Upper lobe of left lung (tissue), 6 donors: Measurements from ENCODE around the gene FZD2. TPM values are rescaled to one million over a fixed set of nuclear protein-coding genes. Genes with fewer than 3 reads are reported as not detected.
A peak's percentile ranks its signal among the peaks of the same experiment; 100 is the strongest.
"Not testable (repeated sequence)": the region's sequence is repeated elsewhere in the genome, so short reads cannot be mapped to it uniquely, and the experiment has no call there.

ENCODE experiments used
- ATAC-seq, 2 donors: fragments of 200-7000 bp; cut with Tn5 transposase; one replicate each; pipeline ENCODE4 v1.9.1; 2022; ENCODE audit warnings: mild to moderate bottlenecking in 2 of 2, moderate library complexity in 2 of 2; ENCODE audit not compliant: low FRiP score in 2 of 2
- DNase-seq, 2 donors: peaks; one replicate each; pipeline ENCODE4 v3.0.0-alpha.2; 2019 to 2020
- H3K27ac ChIP-seq, 4 donors: fragments of 200-600 bp; sonication (generic); one replicate each; pipeline ENCODE4 v1.5.1; 2016 to 2019
- H3K27me3 ChIP-seq, 4 donors: fragments of 200-600 bp; sonication (generic); one replicate each; pipeline ENCODE4 v1.5.1; 2017 to 2019
- H3K36me3 ChIP-seq, 4 donors: fragments of 200-600 bp; sonication (generic); one replicate each; pipeline ENCODE4 v1.5.1; 2016 to 2019
- H3K4me1 ChIP-seq, 4 donors: fragments of 200-600 bp; sonication (generic); one replicate each; pipeline ENCODE4 v1.5.1; 2018 to 2019
- H3K4me3 ChIP-seq, 4 donors: fragments of 200-600 bp; sonication (generic); one replicate each; pipeline ENCODE4 v1.5.1; 2017 to 2019; ENCODE audit warnings: mild to moderate bottlenecking in 2 of 4, moderate library complexity in 1 of 4
- H3K9me3 ChIP-seq, 4 donors: fragments of 200-600 bp; sonication (generic); one replicate each; pipeline ENCODE4 v1.5.1; 2018 to 2019
- CTCF ChIP-seq, 6 experiments: fragments of 450-650 bp in 4 of 6; fragments of 200-600 bp in 2 of 6; sonication (generic) in 2 of 6; IDR thresholded peaks; one replicate each; pipeline ENCODE4 v1.5.1; 2016 to 2019; ENCODE audit warnings: antibody characterized with exemption in 6 of 6
- EP300 ChIP-seq, 4 donors: sonication (generic); formaldehyde crosslinking; IDR thresholded peaks; one replicate each; pipeline ENCODE4 v1.5.1; 2017; ENCODE audit warnings: antibody characterized with exemption in 4 of 4, control low read depth in 2 of 4
- POLR2A ChIP-seq, 4 donors: fragments of 450-650 bp; IDR thresholded peaks; one replicate each; pipeline ENCODE4 v1.5.1; 2016 to 2017; ENCODE audit warnings: antibody characterized with exemption in 4 of 4, mild to moderate bottlenecking in 2 of 4
- POLR2AphosphoS5 ChIP-seq, 2 donors: sonication (generic); formaldehyde crosslinking; IDR thresholded peaks; one replicate each; pipeline ENCODE4 v1.5.1; 2017; ENCODE audit warnings: antibody characterized with exemption in 2 of 2
- WGBS, 2 donors: methylation state at CpG; one replicate each; pipeline ENCODE4 v1.1.5; 2017 to 2018; 5-methylcytosine and 5-hydroxymethylcytosine counted together
- total RNA-seq, 6 donors: library from RNA; depleted of rRNA in 4 of 6; stranded (reverse); fragments of >200 nt in 4 of 6; gene quantifications; one replicate each; pipeline versions ENCODE4 v1.1.0 to v1.2.1, GENCODE V29; 2016 to 2021
- donor health status: DM: no; HTN: no; CAD: no; lungs with moderate emphysema.
- donor health status: DM: no; HTN: yes; CAD: no; lungs with severe emphysema.

FZD2 gene
- total RNA-seq, 6 donors from 2014 or later = 4.2 to 12.9 (median 7.5) TPM

DNA sequence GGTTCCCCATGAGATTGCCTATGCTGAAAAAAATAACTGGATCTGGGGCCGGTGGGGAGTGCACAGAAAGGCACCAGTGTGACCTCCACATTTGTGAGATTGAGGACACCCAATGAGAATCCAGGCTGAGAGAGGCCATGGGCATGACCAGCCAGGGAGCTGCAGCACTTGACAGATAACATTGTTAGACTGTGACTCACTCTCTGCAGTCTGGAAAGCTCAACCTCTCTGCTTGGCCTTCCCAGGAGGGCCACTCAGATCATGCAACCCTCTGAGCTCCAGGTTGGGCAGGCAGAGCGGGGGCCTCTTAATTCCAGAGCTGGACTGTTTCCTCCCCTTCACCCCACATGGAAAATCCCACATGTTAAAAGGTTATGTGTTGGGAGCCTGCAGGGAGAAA, 30.1 kb downstream of the FZD2 start:
- DNase-seq = peak in 1 of 2 donors; percentile 63
- TF ChIP-seq CTCF (IDR thresholded peaks at IDR 0.05) = no peak
- peak in 1 of 2 donors; percentile 34 for TF ChIP-seq POLR2AphosphoS5 (IDR thresholded peaks at IDR 0.05)
- no peaks in the 10 kb centered on the region for H3K36me3 ChIP-seq
- H3K27me3 ChIP-seq = no peaks in the 10 kb centered on the region
- H3K4me3 ChIP-seq = no peak overlapping the region
- peak overlapping the region in 3 of 4 donors; percentile 17 to 55 (median 37) for H3K27ac ChIP-seq
- no peaks in the 10 kb centered on the region for H3K9me3 ChIP-seq
- ATAC-seq = peak; percentile 89 to 91
- 40 to 50% methylated on average over 1 to 2 of the region's 2 CpGs for WGBS, 2 donors
- H3K4me1 ChIP-seq = peaks cover 0 to 6% (median 3%) of the 10 kb centered on the region in 4 donors

GRCh38 chr17:44589316-44590071, 32.2 kb downstream of the FZD2 start:
- H3K9me3 ChIP-seq = no peaks in the 10 kb centered on the region
- no peak overlapping the region for H3K27ac ChIP-seq
- no peak overlapping the region for H3K4me3 ChIP-seq
- ATAC-seq (no peak), DNase-seq (no peak)
- WGBS, 2 donors = 58 to 68% methylated on average over 9 to 10 of the region's 10 CpGs
- no peak for TF ChIP-seq CTCF (IDR thresholded peaks at IDR 0.05)
- no peak for TF ChIP-seq EP300 (IDR thresholded peaks at IDR 0.05)
- no peak for TF ChIP-seq POLR2A (IDR thresholded peaks at IDR 0.05)
- no peak for TF ChIP-seq POLR2AphosphoS5 (IDR thresholded peaks at IDR 0.05)
- peaks cover 0 to 6% (median 3%) of the 10 kb centered on the region in 4 donors for H3K4me1 ChIP-seq
- H3K36me3 ChIP-seq = no peaks in the 10 kb centered on the region
- no peaks in the 10 kb centered on the region for H3K27me3 ChIP-seq

- not testable (repeated sequence) for H3K27me3 ChIP-seq, H3K27ac ChIP-seq, ATAC-seq, H3K9me3 ChIP-seq, DNase-seq, H3K4me3 ChIP-seq, H3K4me1 ChIP-seq, H3K36me3 ChIP-seq
- WGBS, 2 donors = 77 to 82% methylated on average over 1 of the region's 1 CpG
Observed at GRCh38 chr17:44590072-44590462, 32.8 kb downstream of the FZD2 start.

- not testable (repeated sequence) for H3K9me3 ChIP-seq, H3K27ac ChIP-seq, H3K4me3 ChIP-seq, DNase-seq, H3K27me3 ChIP-seq, ATAC-seq, H3K36me3 ChIP-seq, H3K4me1 ChIP-seq
- WGBS, 2 donors = 39 to 92% methylated on average over 2 of the region's 2 CpGs
Observed at GRCh38 chr17:44590762-44591161, 33.5 kb downstream of the FZD2 start.

- Histone ChIP-seq H3K27me3 (no peaks in the 10 kb centered on the region), H3K27ac (no peak overlapping the region), H3K4me1 (peaks cover 0 to 6% (median 3%) of the 10 kb centered on the region in 4 donors), H3K36me3 (no peaks in the 10 kb centered on the region), H3K9me3 (no peaks in the 10 kb centered on the region), H3K4me3 (no peak overlapping the region)
- DNase-seq = no peak
- ATAC-seq = no peak
- no peak for TF ChIP-seq POLR2AphosphoS5 (IDR thresholded peaks at IDR 0.05)
- TF ChIP-seq EP300 (IDR thresholded peaks at IDR 0.05) = no peak
- no peak for TF ChIP-seq CTCF (IDR thresholded peaks at IDR 0.05)
- no peak for TF ChIP-seq POLR2A (IDR thresholded peaks at IDR 0.05)
- WGBS, 2 donors = 63 to 72% methylated on average over 4 of the region's 4 CpGs
Observed at GRCh38 chr17:44591206-44591605, 33.9 kb downstream of the FZD2 start.

- no peak overlapping the region for H3K27ac ChIP-seq
- no peak for TF ChIP-seq EP300 (IDR thresholded peaks at IDR 0.05)
- TF ChIP-seq POLR2A (IDR thresholded peaks at IDR 0.05) = no peak
- TF ChIP-seq POLR2AphosphoS5 (IDR thresholded peaks at IDR 0.05) = no peak
- TF ChIP-seq CTCF (IDR thresholded peaks at IDR 0.05) = no peak
- H3K4me1 ChIP-seq = no peaks in the 10 kb centered on the region
- H3K36me3 ChIP-seq = no peaks in the 10 kb centered on the region
- H3K9me3 ChIP-seq = no peaks in the 10 kb centered on the region
- DNase-seq = no peak
- ATAC-seq = no peak
- H3K27me3 ChIP-seq = no peaks in the 10 kb centered on the region
- 43 to 65% methylated on average over 4 to 6 of the region's 6 CpGs for WGBS, 2 donors
- H3K4me3 ChIP-seq = no peak overlapping the region
Observed at GRCh38 chr17:44593156-44593555, 35.9 kb downstream of the FZD2 start.
